ENCODE measurements around the gene PATL1.

Gene PATL1

GRCh38 chr11:59611570-59612565 is 57.0 kb downstream of the PATL1 start:
- no peak for DNase-seq

DNA sequence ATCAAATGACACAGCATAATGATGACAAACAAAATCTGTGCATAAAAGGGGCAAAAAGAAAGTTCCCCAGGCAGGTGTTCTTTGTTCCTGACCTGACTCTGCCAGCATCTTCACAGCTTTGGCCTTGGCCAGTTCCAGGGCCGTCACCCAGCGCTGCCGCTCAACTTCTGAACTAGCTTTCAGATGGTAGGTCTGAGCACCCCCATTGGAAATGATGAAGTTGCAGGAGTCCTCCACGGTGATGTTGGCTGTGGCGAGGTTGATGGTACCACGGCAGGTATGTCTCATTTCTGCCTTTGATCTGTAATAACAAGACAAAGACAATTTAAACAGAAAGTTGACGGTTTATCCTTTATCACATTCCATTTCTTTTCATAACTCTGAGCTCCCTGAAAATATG is 58.5 kb downstream of the PATL1 start:
- DNase-seq, result peak; percentile 31

DNA sequence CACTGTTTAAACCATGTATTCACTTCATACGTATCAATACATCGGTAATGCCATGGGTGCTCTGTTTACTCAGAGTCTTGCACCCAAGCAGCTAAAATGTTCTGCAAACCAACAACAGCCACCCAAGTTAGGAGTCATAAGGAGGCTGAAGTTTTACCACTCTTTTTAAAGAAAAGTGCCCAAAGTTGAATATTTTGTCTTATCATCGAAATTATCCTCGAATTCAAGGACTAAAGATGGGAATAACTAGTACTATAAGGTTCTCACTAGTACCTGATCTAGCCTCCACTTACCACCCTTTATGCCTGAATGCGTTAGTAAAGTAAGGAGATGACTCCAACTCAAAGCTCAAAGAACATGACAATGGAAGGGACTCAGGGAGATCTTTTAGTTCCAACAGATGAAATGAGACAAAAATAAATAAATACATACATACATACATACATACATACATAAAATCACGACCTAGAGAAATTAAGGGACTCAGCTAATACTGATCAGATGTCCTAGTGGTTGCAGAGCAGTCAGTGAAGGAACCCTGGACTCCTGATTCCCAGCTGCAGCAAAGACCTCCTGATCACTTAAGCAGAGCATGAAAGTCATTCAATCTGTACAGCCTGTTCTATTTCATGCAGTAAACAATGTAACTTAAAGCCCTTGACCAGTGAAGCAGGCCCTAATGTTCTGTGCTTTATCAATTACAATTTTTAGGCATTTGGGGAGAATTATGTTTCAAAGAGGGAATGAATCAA is 61.0 kb downstream of the PATL1 start:
- DNase-seq, result no peak

DNA sequence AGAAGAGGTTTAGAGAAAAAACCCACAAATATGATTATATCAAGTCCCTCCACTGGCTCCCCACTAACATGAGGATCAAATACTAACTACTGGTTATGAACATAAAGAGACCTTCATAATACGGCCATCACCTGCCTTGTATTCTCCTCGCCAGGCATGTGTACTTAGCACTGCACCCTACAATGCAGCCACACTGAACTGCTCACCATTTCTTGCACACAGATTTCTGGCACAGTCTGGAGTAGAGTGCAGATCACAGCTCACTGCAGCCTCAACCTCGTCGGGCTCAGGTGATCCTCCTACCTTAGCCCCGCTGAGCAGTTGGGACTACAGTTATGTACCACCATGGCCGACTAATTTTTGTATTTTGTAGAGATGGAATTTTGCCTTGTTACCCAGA is 66.4 kb downstream of the PATL1 start:
- DNase-seq, result no peak

DNA sequence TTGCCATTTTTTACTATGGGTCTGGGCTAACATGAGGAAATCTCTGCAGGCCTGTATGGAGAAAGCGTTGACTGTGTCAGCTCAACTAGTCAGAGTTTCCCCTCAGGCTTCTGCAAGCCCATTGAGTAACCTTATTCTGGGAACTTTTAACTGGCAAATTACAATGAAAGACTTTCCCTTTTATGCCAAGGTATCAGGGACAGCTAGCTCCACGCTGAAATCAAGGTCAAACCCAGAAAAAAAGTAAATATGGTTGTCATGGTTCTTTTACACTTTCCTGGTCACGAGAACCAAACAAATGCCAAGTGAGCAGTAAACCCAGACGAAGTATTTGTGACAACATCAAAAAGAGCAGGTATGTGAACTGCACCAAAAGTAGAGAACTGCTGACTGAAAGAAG is 67.0 kb downstream of the PATL1 start:
- no peak for DNase-seq

- DNase-seq, result no peak
Observed at GRCh38 chr11:59600636-59601035, 68.2 kb downstream of the PATL1 start.

DNA sequence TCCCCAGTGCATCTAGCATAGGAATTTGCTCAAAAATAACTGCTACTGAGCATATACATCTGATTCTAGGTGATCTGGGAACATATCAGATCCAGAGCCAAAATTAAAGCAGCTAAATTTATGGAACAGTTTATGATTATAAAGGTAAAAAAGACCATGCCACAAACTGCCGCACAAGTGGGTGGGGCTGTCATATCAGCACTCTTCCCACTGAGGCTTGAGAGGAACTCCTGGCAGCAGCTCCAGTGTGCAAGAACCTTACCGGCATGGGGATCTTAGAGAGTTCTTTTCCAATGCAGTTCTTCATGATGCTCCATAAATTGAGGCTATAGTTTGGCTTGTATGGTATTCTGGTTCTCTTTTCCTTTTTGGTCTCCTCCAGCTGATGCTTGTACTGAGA is 68.6 kb downstream of the PATL1 start:
- DNase-seq, result no peak

- DNase-seq, result no peak
Observed at GRCh38 chr11:59598961-59599360, 69.9 kb downstream of the PATL1 start.
